SH-SY5Y (cell line): ENCODE results near the gene OGDHL.

Experiments
- GATA2 ChIP-seq: IDR thresholded peaks from 2 replicates; pipeline ENCODE4 v1.6.1; 2011; ENCODE audit warnings: mild to moderate bottlenecking, low read depth, low read length
- GATA3 ChIP-seq: IDR thresholded peaks from 2 replicates; pipeline ENCODE4 v1.6.1; 2011; ENCODE audit warnings: low read depth, mild to moderate bottlenecking, low read length, moderate library complexity

OGDHL gene

GRCh38 chr10:49736564-49737113, 25.5 kb downstream of the OGDHL start:
- TF ChIP-seq GATA3 (no peak), GATA2 (no peak)

DNA sequence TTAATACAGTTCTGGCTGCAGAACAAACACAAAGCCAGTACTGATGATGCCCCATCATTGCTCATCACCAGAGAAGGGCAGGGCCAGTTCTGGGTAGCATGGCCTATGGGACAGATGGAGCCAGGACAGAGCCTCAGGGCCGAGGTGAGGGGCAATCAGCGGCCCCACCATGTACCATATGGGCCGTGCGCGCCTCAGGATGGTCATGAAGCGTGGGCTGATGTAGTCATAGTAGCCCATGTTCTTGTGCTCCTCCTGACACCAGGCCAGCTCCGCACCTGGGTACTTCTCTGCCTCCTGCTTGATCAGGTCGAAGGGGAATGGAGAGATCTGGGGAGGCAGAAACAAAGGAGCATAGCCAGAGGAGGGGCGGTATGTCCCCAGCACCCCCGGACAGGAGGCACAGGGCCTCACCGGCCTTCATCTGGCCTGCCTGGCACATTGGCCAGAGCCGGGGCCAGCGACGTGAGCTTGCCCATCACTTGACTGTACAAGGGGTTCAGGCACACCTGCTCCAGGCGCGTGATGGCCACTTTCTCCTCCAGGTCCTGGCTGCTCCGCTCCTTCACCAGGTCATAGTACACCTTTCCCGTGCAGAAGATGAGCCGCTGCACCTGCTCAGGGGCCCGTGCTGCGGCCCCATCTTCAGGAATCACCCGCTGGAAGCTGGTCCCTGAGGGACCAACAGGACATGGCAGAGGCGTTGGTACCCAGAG, 26.1 kb downstream of the OGDHL start:
- TF ChIP-seq GATA2 (no peak), GATA3 (no peak)

- no peak for TF ChIP-seq GATA2
These were observed 27.0 kb downstream of the OGDHL start for GRCh38 chr10:49735161-49735560.

DNA sequence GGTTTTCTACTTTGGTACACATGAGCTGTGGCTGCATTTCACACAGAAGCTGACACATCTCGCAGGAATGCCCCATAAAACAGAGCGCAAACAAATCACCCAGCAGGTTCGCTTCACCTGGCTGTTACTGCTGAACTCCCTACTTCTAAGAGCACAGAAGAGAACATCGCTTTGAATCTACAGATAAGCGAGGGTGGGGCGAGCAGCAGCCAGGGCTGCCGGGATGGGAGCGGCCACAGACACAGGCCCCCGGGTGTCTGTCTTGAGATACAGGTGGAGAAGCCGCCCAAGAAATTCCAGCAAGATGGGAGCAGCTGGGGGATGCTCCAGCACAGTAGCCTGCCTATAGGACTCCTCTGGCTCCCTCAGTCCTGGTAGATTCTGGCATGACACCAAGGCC, 27.4 kb downstream of the OGDHL start:
- no peak for TF ChIP-seq GATA3
- TF ChIP-seq GATA2: no peak

DNA sequence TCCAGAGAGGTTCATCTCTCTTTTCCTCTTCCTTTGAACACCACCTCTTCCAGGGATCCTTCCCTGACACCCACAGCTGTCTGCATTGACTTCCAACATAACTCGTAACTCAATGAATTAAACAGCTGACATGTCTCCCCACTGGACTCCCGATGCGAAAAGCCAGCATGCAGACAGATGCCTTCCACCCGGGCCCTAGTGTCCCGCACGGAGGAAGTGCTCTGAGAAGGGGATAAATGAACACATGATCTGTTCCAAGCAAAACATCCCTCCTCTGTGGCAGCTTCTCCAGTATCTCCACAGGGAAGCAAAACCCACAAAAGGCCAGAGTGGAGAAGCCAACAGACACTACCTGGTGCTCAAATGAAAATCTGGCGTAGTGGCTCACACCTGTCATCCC, 28.3 kb downstream of the OGDHL start:
- no peak for TF ChIP-seq GATA3
- TF ChIP-seq GATA2: no peak

DNA sequence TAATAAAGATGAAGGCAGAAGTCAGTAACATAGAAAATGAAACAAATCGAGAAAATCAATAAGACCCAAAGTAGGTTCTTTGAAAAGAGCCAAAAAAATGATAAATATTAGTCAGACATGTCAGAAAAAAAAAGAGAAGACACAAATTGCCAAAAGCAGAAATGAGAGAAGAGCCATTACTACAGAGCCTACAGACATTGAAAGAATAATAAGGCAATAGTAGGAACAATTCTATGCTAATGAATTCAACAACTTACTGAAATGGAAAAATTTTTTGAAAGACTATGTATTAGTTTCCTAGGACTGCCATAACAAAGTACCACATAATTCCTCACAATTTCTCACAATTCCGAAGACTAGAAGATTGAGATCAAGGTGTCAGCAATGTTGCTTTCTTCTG, 35.5 kb downstream of the OGDHL start:
- TF ChIP-seq GATA3 (no peak), GATA2 (no peak)

- no peak for TF ChIP-seq GATA3
- no peak for TF ChIP-seq GATA2
These were observed 48.9 kb downstream of the OGDHL start for GRCh38 chr10:49713266-49713665.

- TF ChIP-seq GATA3 (no peak), GATA2 (no peak)
These were observed 50.6 kb downstream of the OGDHL start for GRCh38 chr10:49711481-49711880.

DNA sequence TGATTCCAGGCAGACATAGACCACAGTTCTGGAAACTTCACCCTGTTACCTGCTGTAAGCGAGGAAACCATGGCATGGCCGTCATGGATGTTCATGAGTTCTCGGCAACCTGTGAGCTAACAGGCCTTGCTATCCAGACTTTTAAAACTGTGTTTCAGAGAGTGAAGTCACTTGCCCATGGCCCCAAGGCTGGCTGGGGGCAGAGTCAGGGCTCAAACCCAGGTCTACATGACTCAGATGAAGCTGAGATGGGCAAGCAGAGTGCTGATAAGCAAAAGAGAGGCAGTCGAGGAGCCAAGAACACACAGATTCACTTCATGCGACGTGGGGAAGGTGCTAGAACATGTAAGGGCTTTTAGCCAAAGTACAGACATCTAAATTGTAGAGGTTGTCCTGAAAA, 51.2 kb downstream of the OGDHL start:
- TF ChIP-seq GATA2: no peak
- TF ChIP-seq GATA3: no peak

DNA sequence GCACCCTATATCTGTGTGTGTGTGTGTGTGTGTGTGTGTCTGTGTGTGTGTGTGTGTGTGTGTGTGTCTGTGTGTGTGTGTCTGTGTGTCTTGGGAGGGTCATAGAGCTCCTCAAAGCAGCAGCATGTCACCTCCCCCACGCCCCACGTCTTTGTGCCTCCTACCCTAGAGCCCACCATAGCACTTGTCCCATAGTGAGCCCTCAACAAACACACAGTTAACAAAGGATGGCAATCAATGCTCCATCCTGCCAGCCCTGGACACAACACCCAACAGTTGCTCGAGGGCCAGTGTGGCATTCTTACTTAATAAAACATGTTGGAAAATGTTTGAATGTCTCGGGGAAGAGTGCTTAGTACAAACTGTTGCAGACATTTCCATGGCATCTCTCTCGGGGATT, 52.2 kb downstream of the OGDHL start:
- no peak for TF ChIP-seq GATA3
- TF ChIP-seq GATA2: no peak

DNA sequence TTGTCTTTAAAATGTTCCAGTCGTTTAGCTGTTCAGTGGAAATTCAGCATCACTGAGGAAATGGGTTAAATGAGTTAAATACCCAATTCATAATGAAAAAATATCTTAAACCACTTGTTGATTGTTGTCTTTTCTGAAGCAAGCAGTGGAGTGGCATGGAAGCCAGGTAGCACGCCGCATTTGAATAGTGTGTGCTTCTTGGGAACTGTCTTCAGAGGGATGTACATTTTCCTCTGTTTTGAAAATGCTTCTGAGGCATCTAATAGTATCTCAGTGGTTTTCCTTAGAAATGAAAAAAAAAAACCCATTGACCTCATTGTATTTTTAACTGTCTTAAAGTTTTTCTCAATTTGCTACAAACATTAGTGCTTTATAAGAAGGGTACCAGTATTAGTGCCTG, 54.5 kb downstream of the OGDHL start:
- TF ChIP-seq GATA2 (no peak), GATA3 (no peak)

- TF ChIP-seq GATA2 (no peak), GATA3 (no peak)
These were observed 61.1 kb downstream of the OGDHL start for GRCh38 chr10:49700997-49701396.

DNA sequence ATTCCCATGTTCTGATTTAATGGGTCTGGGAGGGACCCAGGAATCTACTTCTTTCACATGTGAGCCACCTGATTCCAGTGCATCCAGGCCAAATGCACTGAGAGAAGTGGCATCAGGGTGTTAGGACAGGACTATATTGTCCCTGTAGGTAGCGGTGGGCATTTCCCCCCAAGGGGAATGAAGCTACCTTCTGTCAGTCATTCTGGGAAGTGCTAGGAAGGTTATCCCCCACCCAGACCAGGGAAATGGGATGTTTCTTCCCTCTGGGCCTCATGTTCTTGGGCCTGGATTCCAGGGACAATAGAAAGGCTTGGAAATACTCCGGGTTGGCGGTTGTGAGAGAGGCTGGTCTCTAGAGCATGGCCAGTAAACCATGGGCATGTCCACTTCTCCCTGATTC, 61.9 kb downstream of the OGDHL start:
- TF ChIP-seq GATA2 (no peak), GATA3 (no peak)

- TF ChIP-seq GATA2: no peak
- no peak for TF ChIP-seq GATA3
These were observed 63.4 kb downstream of the OGDHL start for GRCh38 chr10:49698679-49699078.

GRCh38 chr10:49696311-49696710, 65.8 kb downstream of the OGDHL start:
- TF ChIP-seq GATA3 (no peak), GATA2 (no peak)

DNA sequence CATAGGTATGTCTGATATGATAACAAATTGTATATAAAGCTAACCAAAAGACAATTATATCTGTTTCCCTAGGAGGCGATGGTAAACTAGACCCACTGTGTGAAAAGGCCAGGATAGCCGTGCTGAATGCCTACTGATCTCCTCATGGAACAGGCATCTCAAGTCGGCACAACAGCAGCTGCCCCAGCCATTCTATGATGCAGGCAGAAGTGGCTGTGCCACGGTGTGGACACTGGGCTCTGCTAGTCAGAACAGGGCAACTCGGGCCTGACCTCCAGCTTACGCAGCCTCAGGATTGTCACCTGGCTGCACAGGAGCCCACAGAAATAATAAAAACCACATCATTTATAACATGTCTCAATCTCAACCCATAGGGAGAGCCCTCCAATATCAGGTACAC, 67.7 kb downstream of the OGDHL start:
- TF ChIP-seq GATA2 (no peak), GATA3 (no peak)

- TF ChIP-seq GATA3 (no peak), GATA2 (no peak)
These were observed 70.5 kb downstream of the OGDHL start for GRCh38 chr10:49691588-49691987.
